ENCODE measurements around the gene ABCC12. TPM values are rescaled to one million over a fixed set of nuclear protein-coding genes. Genes with fewer than 3 reads are reported as not detected.

The ABCC12 gene
- total and polyA plus RNA-seq, 2 donors (not counting 1 experiment from before 2014, with no cell fraction given) = not detected

DNA sequence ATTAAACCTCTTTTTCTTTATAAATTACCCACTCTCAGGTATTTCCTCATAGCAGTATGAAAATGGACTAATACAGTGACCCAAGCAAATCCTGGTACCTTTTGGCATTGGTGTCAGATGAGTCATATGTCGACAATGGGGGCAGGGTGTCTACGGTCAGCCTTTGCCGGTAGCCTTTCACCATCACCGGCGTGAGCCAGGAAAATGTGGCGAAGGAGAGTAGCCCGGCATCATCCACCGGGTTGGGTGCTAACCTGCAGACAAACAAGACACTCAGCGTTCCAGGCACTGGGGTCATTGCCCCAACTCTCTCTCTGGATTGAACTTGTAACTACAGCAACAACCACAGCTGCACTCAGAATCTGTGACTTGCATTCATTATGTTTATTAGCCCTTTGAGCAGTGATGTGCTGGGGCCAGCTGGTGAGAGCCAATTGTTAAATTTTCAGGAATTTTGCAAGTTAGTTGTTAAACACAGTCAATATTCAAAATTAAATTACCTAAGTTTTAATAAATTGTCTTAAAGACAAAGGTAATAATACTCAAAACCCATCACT is 11.9 kb downstream of the ABCC12 start:
- no peaks in the 10 kb centered on the region for H3K9me3 ChIP-seq (ENCODE audit: control insufficient read depth, insufficient read depth, low read depth, low read length)
- no peak overlapping the region for H3K4me3 ChIP-seq (replicated peaks in 1 of 4; ENCODE audit: control extremely low read depth in 1 of 4, insufficient read depth in 1 of 4, low read depth in 3 of 4, low read length in 4 of 4)
- H3K36me3 ChIP-seq (ENCODE audit: control insufficient read depth, insufficient read depth, low read length) = no peaks in the 10 kb centered on the region
- DNase-seq (ENCODE audit: low read depth in 2 of 2) = peak in 1 of 2 donors; percentile 25
- no peaks in the 10 kb centered on the region for H3K79me2 ChIP-seq (ENCODE audit: control insufficient read depth, insufficient read depth, low read length)
- H3K9ac ChIP-seq (ENCODE audit: insufficient read depth, low read length) = no peak overlapping the region
- no peak overlapping the region for H2AFZ ChIP-seq (ENCODE audit: low read length)
- no peaks in the 10 kb centered on the region for H3K4me1 ChIP-seq (ENCODE audit: control insufficient read depth, extremely low read depth, insufficient read depth, low read length)
- H4K20me1 ChIP-seq (ENCODE audit: control insufficient read depth, extremely low read depth, insufficient read depth, low read length) = no peaks in the 10 kb centered on the region
- H3K27ac ChIP-seq (ENCODE audit: insufficient read depth, low read length) = no peak overlapping the region
- TF ChIP-seq EZH2 (IDR thresholded peaks at IDR 0.05; ENCODE audit: low read length, missing control alignments) = no peak
- TF ChIP-seq, protein P1, sequence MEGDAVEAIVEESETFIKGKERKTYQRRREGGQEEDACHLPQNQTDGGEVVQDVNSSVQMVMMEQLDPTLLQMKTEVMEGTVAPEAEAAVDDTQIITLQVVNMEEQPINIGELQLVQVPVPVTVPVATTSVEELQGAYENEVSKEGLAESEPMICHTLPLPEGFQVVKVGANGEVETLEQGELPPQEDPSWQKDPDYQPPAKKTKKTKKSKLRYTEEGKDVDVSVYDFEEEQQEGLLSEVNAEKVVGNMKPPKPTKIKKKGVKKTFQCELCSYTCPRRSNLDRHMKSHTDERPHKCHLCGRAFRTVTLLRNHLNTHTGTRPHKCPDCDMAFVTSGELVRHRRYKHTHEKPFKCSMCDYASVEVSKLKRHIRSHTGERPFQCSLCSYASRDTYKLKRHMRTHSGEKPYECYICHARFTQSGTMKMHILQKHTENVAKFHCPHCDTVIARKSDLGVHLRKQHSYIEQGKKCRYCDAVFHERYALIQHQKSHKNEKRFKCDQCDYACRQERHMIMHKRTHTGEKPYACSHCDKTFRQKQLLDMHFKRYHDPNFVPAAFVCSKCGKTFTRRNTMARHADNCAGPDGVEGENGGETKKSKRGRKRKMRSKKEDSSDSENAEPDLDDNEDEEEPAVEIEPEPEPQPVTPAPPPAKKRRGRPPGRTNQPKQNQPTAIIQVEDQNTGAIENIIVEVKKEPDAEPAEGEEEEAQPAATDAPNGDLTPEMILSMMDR (conservative IDR thresholded peaks at IDR 0.05 in 1 of 2, IDR thresholded peaks at IDR 0.05 in 1 of 2; ENCODE audit: low read depth in 1 of 2, low read length in 2 of 2) = no peak
- no peaks in the 10 kb centered on the region for H3K27me3 ChIP-seq (ENCODE audit: control insufficient read depth, insufficient read depth, low read length)
- H3K4me2 ChIP-seq (ENCODE audit: extremely low read depth, insufficient read depth, low read length) = no peak overlapping the region

DNA sequence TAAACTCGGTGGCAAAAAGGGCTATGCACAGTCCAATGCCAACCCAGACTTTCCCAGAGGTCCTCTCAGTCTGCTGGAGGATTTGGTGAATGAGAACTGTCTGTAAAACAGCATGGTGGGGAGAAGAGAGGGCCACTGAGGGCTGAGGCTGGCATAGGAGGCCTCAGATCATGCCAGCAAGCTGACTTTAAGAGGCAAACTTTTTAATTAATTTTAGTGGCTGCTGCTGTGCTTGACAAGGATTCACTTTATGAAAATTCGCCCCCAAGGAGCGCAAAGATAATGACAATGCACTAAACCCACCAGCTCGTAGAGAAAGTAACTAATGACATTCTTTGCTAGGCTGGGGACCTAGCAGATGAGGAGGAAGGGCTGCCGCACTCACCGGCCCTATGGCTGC is 15.0 kb downstream of the ABCC12 start:
- H3K27ac ChIP-seq (ENCODE audit: insufficient read depth, low read length) = no peak overlapping the region
- DNase-seq (ENCODE audit: low read depth in 2 of 2) = no peak
- H3K4me3 ChIP-seq (replicated peaks in 1 of 4; ENCODE audit: control extremely low read depth in 1 of 4, insufficient read depth in 1 of 4, low read depth in 3 of 4, low read length in 4 of 4) = no peak overlapping the region
- H2AFZ ChIP-seq (ENCODE audit: low read length) = no peak overlapping the region
- no peaks in the 10 kb centered on the region for H3K9me3 ChIP-seq (ENCODE audit: control insufficient read depth, insufficient read depth, low read depth, low read length)
- no peaks in the 10 kb centered on the region for H3K79me2 ChIP-seq (ENCODE audit: control insufficient read depth, insufficient read depth, low read length)
- H3K4me2 ChIP-seq (ENCODE audit: extremely low read depth, insufficient read depth, low read length) = no peak overlapping the region
- no peaks in the 10 kb centered on the region for H3K4me1 ChIP-seq (ENCODE audit: control insufficient read depth, extremely low read depth, insufficient read depth, low read length)
- TF ChIP-seq, protein P1 (conservative IDR thresholded peaks at IDR 0.05 in 1 of 2, IDR thresholded peaks at IDR 0.05 in 1 of 2; ENCODE audit: low read depth in 1 of 2, low read length in 2 of 2) = no peak
- TF ChIP-seq EZH2 (IDR thresholded peaks at IDR 0.05; ENCODE audit: low read length, missing control alignments) = no peak
- H4K20me1 ChIP-seq (ENCODE audit: control insufficient read depth, extremely low read depth, insufficient read depth, low read length) = no peaks in the 10 kb centered on the region
- H3K36me3 ChIP-seq (ENCODE audit: control insufficient read depth, insufficient read depth, low read length) = no peaks in the 10 kb centered on the region
- no peaks in the 10 kb centered on the region for H3K27me3 ChIP-seq (ENCODE audit: control insufficient read depth, insufficient read depth, low read length)
- H3K9ac ChIP-seq (ENCODE audit: insufficient read depth, low read length) = no peak overlapping the region

DNA sequence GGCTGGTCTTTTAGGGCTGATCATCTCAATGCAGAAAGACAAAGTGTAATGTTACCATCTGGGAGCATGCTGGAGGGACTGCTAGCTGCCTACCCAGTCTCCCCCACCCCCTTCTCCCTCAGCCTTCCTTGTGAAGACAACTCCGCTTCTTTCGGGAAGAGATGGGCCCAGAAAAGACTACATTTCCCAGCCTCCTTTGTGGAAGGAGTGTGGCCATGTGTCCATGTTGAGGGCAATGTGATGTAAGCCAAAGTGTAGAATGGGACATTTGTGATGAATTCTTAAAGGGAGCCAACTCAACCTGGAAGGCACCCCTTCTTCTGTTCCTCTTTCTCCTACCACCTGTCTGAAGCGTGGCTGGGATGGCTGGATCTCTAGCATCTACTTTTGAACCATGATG is 16.3 kb downstream of the ABCC12 start:
- Histone ChIP-seq H3K4me2 (ENCODE audit: extremely low read depth, insufficient read depth, low read length) (no peak overlapping the region), H3K4me3 (replicated peaks in 1 of 4; ENCODE audit: control extremely low read depth in 1 of 4, insufficient read depth in 1 of 4, low read depth in 3 of 4, low read length in 4 of 4) (no peak overlapping the region), H2AFZ (ENCODE audit: low read length) (no peak overlapping the region), H3K79me2 (ENCODE audit: control insufficient read depth, insufficient read depth, low read length) (no peaks in the 10 kb centered on the region), H4K20me1 (ENCODE audit: control insufficient read depth, extremely low read depth, insufficient read depth, low read length) (no peaks in the 10 kb centered on the region), H3K9ac (ENCODE audit: insufficient read depth, low read length) (no peak overlapping the region), H3K4me1 (ENCODE audit: control insufficient read depth, extremely low read depth, insufficient read depth, low read length) (no peaks in the 10 kb centered on the region), H3K9me3 (ENCODE audit: control insufficient read depth, insufficient read depth, low read depth, low read length) (no peaks in the 10 kb centered on the region), H3K27ac (ENCODE audit: insufficient read depth, low read length) (no peak overlapping the region), H3K36me3 (ENCODE audit: control insufficient read depth, insufficient read depth, low read length) (no peaks in the 10 kb centered on the region), H3K27me3 (ENCODE audit: control insufficient read depth, insufficient read depth, low read length) (no peaks in the 10 kb centered on the region)
- TF ChIP-seq EZH2 (IDR thresholded peaks at IDR 0.05; ENCODE audit: low read length, missing control alignments) = no peak
- TF ChIP-seq, protein P1 (conservative IDR thresholded peaks at IDR 0.05 in 1 of 2, IDR thresholded peaks at IDR 0.05 in 1 of 2; ENCODE audit: low read depth in 1 of 2, low read length in 2 of 2) = no peak
- no peak for DNase-seq (ENCODE audit: low read depth in 2 of 2)
